ENCODE results near the gene GTF2IRD1. TPM values are rescaled to one million over a fixed set of nuclear protein-coding genes. Genes with fewer than 3 reads are reported as not detected.

Gene GTF2IRD1, protein sequence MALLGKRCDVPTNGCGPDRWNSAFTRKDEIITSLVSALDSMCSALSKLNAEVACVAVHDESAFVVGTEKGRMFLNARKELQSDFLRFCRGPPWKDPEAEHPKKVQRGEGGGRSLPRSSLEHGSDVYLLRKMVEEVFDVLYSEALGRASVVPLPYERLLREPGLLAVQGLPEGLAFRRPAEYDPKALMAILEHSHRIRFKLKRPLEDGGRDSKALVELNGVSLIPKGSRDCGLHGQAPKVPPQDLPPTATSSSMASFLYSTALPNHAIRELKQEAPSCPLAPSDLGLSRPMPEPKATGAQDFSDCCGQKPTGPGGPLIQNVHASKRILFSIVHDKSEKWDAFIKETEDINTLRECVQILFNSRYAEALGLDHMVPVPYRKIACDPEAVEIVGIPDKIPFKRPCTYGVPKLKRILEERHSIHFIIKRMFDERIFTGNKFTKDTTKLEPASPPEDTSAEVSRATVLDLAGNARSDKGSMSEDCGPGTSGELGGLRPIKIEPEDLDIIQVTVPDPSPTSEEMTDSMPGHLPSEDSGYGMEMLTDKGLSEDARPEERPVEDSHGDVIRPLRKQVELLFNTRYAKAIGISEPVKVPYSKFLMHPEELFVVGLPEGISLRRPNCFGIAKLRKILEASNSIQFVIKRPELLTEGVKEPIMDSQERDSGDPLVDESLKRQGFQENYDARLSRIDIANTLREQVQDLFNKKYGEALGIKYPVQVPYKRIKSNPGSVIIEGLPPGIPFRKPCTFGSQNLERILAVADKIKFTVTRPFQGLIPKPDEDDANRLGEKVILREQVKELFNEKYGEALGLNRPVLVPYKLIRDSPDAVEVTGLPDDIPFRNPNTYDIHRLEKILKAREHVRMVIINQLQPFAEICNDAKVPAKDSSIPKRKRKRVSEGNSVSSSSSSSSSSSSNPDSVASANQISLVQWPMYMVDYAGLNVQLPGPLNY
- total RNA-seq (2021; ENCODE audit: unreplicated experiment) (54.0 TPM), Bru-seq, nascent RNA (percentile 71 among the genes with signal in this experiment), BruChase-seq, experiment 1, labeled RNA remaining after a 2-hour chase (percentile 71 among the genes with signal in this experiment), BruChase-seq, experiment 2, labeled RNA remaining after a 6-hour chase (percentile 77 among the genes with signal in this experiment)
- 49.5 TPM for polyA plus RNA-seq (2012; ENCODE audit: insufficient read length)
- long read RNA-seq, transcript GTF2IRD1-201 (27 exons, 3,430 nt): major isoform, 10 of 86 reads
- long read RNA-seq, transcript GTF2IRD1-202 (27 exons, 3,077 nt): minor isoform, 9 of 86 reads
- long read RNA-seq, partial matches to known transcripts: 44 of 86 reads
- long read RNA-seq, other reads (novel, unspliced or antisense): 23 of 86 reads

GRCh38 chr7:74453322-74454011 lies at the start of gene GTF2IRD1:
Gene GTF2IRD1, plus strand, starts transcription at chr7:74453906. Its CDS starts 54,175 bp downstream, at chr7:74508081.
- ATAC-seq (peak; percentile 87), DNase-seq (ENCODE audit: low read depth, low spot score) (no peak)
- no peak for TF ChIP-seq SIN3A (IDR thresholded peaks at IDR 0.05; ENCODE audit: borderline replicate concordance, insufficient read depth, low read depth, low read length)
- TF ChIP-seq POLR2AphosphoS5 (IDR thresholded peaks at IDR 0.05; ENCODE audit: low read depth, low read length): no peak; the same call in 1 of the 2 replicates
- no peak for TF ChIP-seq CTCF (IDR thresholded peaks at IDR 0.05)
- TF ChIP-seq REST (IDR thresholded peaks at IDR 0.05; ENCODE audit: insufficient read depth in 1 of 2, low read depth in 2 of 2, low read length in 1 of 2): no peak
- TF ChIP-seq TCF7L2 (IDR thresholded peaks at IDR 0.05; ENCODE audit: low read depth, low read length): peak; percentile 55; the same call in 1 of the 2 replicates
- Histone ChIP-seq H3K4me3 (ENCODE audit: low read depth in 2 of 2, low read length in 2 of 2) (peak within 1 kb of the TSS; percentile 63 to 75), H3K27me3 (ENCODE audit: control insufficient read depth, insufficient read depth, low read length) (no peaks in the 10 kb centered on the region), H3K9me3 (ENCODE audit: control insufficient read depth, insufficient read depth, low read depth, low read length) (no peaks in the 10 kb centered on the region), H3K36me3 (ENCODE audit: control insufficient read depth, insufficient read depth, low read length) (no peaks in the 10 kb centered on the region; the same call in 1 of the 2 replicates), H3K4me1 (ENCODE audit: control insufficient read depth, insufficient read depth, low read length) (peaks cover 30% of the 10 kb centered on the region), H3K27ac (ENCODE audit: low read length) (peak within 1 kb of the TSS; percentile 92)
- CTCF ChIA-PET: no interaction called here
- intact Hi-C loops (cut with micrococcal nuclease; ENCODE audit: unreplicated experiment) (no loop called here), in situ Hi-C loops (cut with HindIII; ENCODE audit: low pct_unique_long_range_greater_than_20kb, low sequenced_read_pairs) (no loop called here)
- POLR2A ChIA-PET: interaction anchor here (0.6 kb wide), 1 partner anchor 23 kb away, joined by 4 read pairs; no protein-coding TSS in a partner anchor
- BruUV-seq (replicated peaks): no TSS peak

- CTCF ChIA-PET: no interaction called here
- H3K27me3 ChIP-seq (ENCODE audit: control insufficient read depth, insufficient read depth, low read length): no peaks in the 10 kb centered on the region
- no peaks in the 10 kb centered on the region; the same call in 1 of the 2 replicates for H3K36me3 ChIP-seq (ENCODE audit: control insufficient read depth, insufficient read depth, low read length)
- H3K27ac ChIP-seq (ENCODE audit: low read length): no peak overlapping the region
- ATAC-seq: no peak
- intact Hi-C loops (cut with micrococcal nuclease; ENCODE audit: unreplicated experiment): loop anchor here (5.0 kb wide), 1 partner anchor 127 kb away; no protein-coding TSS in a partner anchor
- DNase-seq (ENCODE audit: low read depth, low spot score): no peak
- no TSS peak for BruUV-seq (replicated peaks)
- no peaks in the 10 kb centered on the region for H3K9me3 ChIP-seq (ENCODE audit: control insufficient read depth, insufficient read depth, low read depth, low read length)
- POLR2A ChIA-PET: no interaction called here
- no peak for TF ChIP-seq CTCF (IDR thresholded peaks at IDR 0.05)
- TF ChIP-seq POLR2AphosphoS5 (IDR thresholded peaks at IDR 0.05; ENCODE audit: low read depth, low read length): no peak
- no peak for TF ChIP-seq SIN3A (IDR thresholded peaks at IDR 0.05; ENCODE audit: borderline replicate concordance, insufficient read depth, low read depth, low read length)
- no peak for TF ChIP-seq TCF7L2 (IDR thresholded peaks at IDR 0.05; ENCODE audit: low read depth, low read length)
- TF ChIP-seq REST (IDR thresholded peaks at IDR 0.05; ENCODE audit: insufficient read depth in 1 of 2, low read depth in 2 of 2, low read length in 1 of 2): no peak
- no peaks in the 10 kb centered on the region for H3K4me1 ChIP-seq (ENCODE audit: control insufficient read depth, insufficient read depth, low read length)
- in situ Hi-C loops (cut with HindIII; ENCODE audit: low pct_unique_long_range_greater_than_20kb, low sequenced_read_pairs): no loop called here
- H3K4me3 ChIP-seq (ENCODE audit: low read depth in 2 of 2, low read length in 2 of 2): no peak overlapping the region
Measured at GRCh38 chr7:74404388-74404700, 49.4 kb upstream of the GTF2IRD1 start.
